OCI-M2 (cell line): ENCODE results near the gene MYOZ3.

Source experiments
- DNase-seq: peaks from one replicate; lab custom pipeline; 2025; ENCODE audit not compliant: unreplicated experiment; lab: John Stamatoyannopoulos, UW

The MYOZ3 gene

DNA sequence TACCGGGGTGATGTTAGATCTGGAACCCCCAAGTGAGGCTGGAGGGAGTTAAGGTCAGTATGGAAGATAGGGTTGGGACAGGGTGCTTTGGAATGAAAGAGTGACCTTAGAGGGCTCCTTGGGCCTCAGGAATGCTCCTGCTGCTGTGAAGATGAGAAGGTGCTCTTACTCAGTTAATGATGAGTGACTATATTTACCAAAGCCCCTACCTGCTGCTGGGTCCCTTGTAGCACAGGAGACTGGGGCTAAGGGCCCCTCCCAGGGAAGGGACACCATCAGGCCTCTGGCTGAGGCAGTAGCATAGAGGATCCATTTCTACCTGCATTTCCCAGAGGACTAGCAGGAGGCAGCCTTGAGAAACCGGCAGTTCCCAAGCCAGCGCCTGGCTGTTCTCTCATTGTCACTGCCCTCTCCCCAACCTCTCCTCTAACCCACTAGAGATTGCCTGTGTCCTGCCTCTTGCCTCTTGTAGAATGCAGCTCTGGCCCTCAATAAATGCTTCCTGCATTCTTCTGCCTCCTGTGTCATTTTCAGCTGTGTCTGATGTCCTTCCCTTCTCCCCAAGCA, 2.3 kb upstream of the MYOZ3 start:
- no peak for DNase-seq

GRCh38 chr5:150659360-150660107, 1.5 kb upstream of the MYOZ3 start:
- no peak for DNase-seq

- DNase-seq = no peak
These were observed 781 bp upstream of the MYOZ3 start for GRCh38 chr5:150660108-150660831.

DNA sequence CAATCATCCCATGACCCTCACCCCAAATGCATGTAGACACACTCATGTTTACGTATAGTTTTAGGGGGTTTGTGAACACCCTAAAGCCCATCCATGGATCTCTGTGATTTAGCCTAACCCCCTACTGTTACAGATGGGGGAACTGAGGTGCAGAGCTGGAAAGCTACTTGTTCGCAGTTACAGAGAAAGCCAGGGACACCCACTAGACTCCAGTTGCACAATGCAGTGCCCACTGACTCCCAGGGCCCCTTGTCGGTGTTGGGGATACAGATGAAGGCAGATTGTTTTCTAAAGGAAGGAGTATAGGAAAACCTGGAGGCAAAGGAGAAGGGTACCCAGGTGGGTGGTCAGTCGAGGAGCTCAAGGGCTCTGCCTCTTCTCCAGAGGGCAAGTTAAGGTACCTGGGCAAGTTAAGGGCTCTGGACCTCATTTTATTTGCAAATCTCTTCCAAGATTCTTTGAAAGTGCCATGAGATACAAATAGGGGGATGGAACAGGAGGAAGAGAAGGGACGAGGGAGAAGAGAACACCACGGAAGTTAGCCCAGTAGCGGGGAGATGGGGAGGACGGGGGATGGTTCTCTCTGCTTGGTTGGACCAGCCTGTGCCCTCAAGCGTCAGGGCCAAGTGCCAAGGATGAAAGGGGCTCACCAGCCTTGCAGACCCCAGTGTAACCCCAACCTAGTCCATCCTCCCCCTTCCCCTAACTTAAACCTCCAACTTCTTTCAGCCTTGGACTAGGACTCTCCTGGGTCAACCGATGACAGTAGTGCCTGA, 958 bp downstream of the MYOZ3 start:
- DNase-seq = no peak

- no peak for DNase-seq
These were observed 1.9 kb downstream of the MYOZ3 start for GRCh38 chr5:150662731-150663516.

DNA sequence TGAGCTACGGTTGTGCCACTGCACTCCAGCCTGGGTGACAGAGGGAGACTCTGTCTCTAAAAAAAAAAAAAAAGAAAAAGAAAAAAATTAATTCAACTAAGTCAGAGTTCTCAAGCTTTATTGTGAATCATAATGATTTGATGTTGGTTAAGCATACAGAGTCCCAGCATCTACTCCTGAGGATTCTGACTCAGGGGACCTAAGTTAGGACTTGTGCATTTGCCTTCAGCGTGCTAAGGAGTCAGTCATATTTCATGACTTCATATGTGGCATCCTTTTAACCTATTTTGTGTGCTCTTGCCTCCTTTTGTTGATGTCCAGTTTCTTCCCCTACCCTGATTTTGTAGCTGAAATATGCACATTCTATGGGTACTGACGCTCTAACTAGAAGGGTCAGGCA, 2.9 kb downstream of the MYOZ3 start:
- DNase-seq = no peak

- DNase-seq = no peak
These were observed 4.0 kb downstream of the MYOZ3 start for GRCh38 chr5:150665044-150665443.

- no peak for DNase-seq
These were observed 9.4 kb downstream of the MYOZ3 start for GRCh38 chr5:150670275-150670947.

DNA sequence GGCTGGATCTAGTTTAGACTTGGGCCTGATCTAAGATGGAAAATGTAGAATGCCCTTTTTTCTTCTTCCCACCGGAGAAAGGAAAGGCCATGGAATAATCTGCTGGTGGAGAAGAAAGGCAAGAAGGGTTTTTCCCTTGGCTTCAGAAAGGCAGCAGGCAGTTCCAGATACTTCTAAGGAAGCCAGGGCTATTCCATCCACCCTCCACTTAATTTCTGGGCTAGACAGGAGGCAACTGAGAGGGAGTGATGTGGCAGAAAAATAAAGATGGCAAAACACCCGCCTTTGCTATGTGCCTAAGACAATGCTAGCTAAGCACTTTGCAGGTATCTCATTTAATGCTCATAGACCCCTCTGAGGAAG, 9.9 kb downstream of the MYOZ3 start:
- DNase-seq = no peak

DNA sequence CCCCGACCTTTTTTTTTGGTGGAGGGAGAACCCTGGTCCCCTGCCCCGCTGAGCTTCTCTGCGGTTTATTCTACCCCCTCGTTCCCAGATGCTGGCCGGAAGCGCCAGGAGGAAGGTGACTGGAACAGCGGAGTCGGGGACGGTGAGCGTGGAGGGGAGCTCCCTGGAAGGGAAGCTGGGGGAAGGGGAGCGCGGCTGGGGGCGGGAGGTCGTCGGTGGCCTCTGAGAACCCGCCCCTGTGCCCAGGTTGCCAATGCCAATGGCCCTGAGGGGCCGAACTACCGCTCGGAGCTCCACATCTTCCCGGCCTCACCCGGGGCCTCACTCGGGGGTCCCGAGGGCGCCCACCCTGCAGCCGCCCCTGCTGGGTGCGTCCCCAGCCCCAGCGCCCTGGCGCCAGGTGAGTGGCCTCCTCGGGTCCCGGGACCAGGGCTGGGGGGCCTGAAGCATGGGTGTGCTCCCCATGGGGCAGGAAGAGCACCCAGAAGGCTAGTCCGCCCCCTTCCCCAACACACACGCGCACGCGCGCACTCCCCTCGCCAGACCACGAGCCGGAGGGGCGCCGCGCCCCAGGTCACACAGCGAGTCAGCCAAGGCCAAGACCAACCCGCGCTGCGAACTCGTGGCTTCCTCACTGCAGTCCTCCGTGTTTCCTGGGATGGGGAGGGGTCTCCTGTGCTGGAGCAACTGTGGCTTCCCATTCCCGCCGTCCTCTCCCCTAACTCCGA, 10.6 kb downstream of the MYOZ3 start:
- no peak for DNase-seq

- no peak for DNase-seq
These were observed 11.3 kb downstream of the MYOZ3 start for GRCh38 chr5:150672237-150672883.

DNA sequence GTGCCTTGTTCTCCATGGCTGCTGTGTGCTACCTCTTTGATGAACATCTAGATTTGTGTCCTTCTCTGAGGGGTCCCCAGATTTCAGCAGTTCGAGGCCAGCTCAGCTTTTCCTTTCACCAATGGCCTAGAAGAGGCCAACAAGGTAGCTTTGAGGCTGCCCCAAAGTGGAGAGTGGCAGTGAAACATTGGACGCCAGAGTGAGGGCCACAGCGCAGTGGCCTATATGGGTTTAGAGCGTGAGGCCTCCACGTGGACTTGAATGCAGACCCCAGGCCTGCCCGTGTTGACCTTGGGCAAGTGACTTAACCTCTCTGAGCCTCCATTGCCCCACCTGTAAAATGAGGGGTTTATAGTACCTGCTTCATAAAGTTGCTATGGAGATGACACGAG, 11.8 kb downstream of the MYOZ3 start:
- DNase-seq = no peak

GRCh38 chr5:150674341-150674821, 13.3 kb downstream of the MYOZ3 start:
- DNase-seq = no peak

DNA sequence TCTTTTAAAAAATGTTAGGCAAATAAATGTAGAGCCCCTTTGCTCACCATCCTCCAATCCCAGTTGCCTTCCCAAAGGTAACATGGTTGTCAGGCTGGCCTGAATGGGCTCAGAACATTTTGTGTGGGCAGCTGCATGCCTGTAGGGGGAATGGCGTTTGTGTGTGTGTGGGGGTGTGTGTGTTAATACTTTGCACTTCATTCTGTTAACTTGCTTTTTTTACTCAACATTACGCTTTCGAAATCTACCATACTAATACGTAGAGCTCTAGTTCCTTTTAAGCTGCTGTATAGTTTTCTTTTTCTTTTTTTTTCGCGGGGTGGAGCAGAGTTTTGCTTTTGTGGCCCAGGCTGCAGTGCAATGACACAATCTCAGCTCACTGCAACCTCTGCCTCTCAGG, 14.0 kb downstream of the MYOZ3 start:
- DNase-seq = no peak

GRCh38 chr5:150676578-150676977, 15.5 kb downstream of the MYOZ3 start:
- no peak for DNase-seq

DNA sequence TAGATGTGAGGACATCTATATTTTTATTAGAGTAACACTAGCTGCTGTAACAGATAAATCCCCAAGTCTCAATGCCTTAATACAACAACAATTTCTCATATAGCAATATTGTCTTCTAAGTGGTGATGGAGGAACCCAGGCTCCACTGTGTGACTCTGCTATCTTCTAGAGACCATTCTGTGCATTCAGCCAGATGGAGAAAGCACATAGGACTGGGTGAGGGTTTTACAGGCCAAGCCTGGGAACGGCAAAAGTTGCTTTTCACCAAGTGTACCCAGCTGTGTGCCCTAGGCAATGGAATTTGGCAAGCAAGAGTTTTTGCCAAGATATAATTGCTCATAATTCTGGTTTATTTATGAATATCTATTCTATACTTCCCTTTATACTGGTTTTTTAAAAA, 28.1 kb downstream of the MYOZ3 start:
- DNase-seq = no peak

GRCh38 chr5:150690760-150691159, 29.7 kb downstream of the MYOZ3 start:
- no peak for DNase-seq

GRCh38 chr5:150692276-150692675, 31.2 kb downstream of the MYOZ3 start:
- no peak for DNase-seq

DNA sequence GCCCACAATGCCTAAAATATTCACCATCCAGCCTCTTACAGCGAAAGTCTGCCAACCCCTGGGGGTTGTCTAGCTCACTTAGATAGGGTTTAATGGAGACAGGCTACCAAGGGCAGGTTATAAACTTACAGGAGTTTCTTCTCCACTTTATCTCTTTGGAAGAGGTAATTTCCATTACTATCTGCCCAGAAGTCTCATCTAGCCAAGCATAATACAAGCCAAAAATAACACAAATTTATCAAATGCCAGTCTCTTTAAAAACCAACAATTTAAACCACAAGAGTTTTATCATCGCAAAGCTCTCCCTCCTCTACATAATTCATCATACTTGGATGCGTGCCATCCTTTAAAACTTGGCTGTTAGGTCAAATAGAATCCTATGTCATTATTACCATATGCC, 33.6 kb downstream of the MYOZ3 start:
- DNase-seq = no peak
